WI38 (cell line): Measurements from ENCODE around the gene RAB11FIP4.

Source experiments
- H3K4me3 ChIP-seq: 2 replicates; pipeline ENCODE4 v1.5.1; 2011; ENCODE audit warnings: low read depth, mild to moderate bottlenecking, control low read depth, low read length
- TF ChIP-seq, protein P1 (sequence below): IDR thresholded peaks from 2 replicates; pipeline ENCODE4 v1.5.1; 2012; ENCODE audit warnings: low read depth, mild to moderate bottlenecking, control low read depth, low read length

RAB11FIP4 gene

DNA sequence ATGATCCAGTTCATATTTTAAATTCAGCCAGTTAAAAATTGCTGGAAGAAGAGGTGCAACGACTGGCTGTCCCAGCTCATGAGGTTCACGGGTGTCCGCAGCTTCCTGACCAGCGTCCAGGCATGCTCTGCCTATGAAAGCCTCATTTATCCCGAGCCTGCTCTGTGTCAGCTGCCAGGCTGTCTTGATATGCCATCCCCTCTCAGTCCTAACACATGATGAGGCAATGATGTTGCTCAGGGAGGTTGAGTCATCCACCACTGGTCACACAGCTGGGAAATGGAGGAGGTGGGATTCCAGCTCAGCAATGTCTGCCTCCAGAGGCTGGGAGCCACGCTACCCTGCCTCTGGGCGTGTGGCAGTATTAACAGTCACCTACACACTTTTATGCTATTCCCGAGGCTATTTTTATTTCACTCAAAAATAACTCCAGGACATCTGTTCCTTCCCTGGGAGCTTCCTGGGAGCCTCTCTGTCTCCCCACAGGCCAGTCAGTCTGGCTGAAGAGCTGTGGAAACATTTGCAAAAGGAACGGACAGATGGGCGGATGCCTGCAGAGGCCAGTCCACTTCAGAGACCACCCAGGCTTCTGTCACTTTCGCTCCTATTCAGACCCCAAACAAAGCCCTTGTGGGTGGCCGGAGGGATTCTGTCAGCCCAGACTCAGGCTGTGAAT, 22.5 kb downstream of the RAB11FIP4 start:
- TF ChIP-seq, protein P1, sequence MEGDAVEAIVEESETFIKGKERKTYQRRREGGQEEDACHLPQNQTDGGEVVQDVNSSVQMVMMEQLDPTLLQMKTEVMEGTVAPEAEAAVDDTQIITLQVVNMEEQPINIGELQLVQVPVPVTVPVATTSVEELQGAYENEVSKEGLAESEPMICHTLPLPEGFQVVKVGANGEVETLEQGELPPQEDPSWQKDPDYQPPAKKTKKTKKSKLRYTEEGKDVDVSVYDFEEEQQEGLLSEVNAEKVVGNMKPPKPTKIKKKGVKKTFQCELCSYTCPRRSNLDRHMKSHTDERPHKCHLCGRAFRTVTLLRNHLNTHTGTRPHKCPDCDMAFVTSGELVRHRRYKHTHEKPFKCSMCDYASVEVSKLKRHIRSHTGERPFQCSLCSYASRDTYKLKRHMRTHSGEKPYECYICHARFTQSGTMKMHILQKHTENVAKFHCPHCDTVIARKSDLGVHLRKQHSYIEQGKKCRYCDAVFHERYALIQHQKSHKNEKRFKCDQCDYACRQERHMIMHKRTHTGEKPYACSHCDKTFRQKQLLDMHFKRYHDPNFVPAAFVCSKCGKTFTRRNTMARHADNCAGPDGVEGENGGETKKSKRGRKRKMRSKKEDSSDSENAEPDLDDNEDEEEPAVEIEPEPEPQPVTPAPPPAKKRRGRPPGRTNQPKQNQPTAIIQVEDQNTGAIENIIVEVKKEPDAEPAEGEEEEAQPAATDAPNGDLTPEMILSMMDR, result no peak

DNA sequence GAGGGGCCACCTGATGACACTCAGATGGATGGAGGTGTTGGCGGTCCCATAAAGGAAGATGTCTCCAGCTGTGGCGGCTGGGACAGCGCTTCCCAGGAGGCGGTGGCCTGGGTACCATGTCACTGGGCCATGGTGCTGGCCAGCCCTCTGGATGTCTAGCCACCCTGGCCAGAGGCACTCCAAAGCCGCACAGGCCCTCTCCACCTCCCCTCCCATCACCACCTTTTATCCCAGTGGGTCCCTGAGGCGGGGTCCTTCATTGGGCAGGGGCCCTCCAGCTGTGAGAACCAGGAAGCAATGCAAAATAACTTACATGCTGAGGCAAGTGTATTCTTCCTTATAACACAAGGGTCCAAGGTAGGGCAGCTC, 23.1 kb downstream of the RAB11FIP4 start:
- TF ChIP-seq, protein P1, result no peak

More for the DNA sequence above, 22.5 kb downstream of the RAB11FIP4 start:
- no peak overlapping the region for H3K4me3 ChIP-seq

DNA sequence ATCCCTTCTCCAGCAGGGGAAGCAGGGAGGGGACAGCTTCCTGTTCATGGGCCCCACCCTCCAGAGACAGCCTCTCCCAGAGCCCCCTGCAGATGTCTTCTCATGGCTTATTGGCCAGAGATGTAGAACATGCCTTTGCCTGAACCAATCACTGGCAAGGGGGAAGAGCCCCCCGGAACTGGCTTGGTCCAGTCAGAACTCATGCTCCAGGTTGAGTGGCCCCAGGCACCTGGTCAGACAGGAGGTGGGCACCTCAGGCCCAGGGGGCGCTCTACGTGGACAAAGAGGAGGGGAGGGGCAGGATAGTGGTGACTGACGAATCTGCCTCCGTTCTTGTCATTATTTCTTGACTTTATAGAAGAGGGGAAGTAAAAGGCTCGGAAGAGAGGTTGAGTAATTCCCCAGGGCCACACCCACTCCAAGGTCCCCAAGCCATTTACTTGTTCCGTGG, 23.6 kb downstream of the RAB11FIP4 start:
- TF ChIP-seq, protein P1, result no peak
- no peak overlapping the region for H3K4me3 ChIP-seq

More for the DNA sequence above, 23.1 kb downstream of the RAB11FIP4 start:
- no peak overlapping the region for H3K4me3 ChIP-seq

DNA sequence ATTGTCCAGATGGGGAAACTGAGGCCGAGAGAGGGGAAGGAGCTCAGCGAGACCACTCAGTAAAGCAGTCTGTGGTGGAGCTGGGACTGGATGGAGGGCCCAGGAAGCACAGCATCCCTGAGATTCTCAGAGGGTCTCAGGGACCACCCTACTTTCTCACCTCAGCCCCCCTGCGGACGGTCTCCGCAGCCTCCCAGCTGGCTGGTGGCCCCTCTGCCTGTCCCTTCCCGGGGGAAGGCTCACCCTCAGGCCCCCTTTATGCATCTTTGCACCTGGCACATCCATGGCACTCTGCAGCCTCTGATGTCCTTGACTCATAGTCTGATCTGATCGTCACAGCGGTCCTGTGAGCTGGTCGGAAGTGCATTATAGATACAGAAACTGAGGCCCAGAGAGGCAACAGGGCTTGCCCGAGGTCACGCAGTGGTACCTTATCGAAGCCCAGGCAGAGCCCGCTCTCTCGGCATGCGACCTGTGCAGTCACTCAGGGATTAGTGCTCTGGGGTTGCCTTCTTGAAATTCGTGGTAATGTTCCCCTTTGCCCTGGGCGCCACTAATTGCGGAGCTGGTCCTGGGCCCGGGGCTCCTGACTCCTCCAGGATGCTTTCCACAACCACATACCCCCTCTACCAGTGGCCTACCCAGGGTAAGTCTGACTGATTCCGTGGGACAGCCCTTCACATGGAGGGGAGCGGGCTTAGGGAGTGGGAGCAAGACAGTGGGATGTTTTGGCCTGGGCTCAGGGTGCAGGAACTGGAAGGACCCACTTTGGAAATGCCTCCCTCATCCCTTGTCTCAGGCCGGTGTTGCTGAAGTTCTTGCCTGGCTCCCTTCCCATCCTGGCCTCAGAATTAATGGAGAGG, 24.4 kb downstream of the RAB11FIP4 start:
- H3K4me3 ChIP-seq, result no peak overlapping the region
- TF ChIP-seq, protein P1, result no peak

DNA sequence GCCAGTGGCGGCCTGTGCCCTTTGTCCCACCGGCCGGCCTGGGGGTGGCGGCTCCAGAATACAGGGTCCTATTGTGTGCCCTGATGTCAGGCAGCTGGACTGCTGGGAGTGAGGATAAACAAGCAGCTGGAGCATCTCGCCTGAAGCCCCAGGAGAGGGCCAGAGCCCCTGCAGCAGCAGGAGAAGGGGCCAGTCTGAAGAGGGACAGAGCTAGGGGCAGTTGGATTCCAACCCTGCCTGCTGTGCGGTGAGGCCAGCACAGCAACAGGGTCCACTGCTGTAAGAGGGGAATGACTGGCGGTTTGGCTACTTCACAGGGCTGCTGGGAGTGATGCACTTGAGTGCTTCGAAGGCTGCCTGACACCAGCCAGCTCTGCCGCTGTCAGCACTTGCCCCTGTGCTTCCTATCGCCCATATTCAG, 25.0 kb downstream of the RAB11FIP4 start:
- TF ChIP-seq, protein P1, result no peak
- no peak overlapping the region for H3K4me3 ChIP-seq

DNA sequence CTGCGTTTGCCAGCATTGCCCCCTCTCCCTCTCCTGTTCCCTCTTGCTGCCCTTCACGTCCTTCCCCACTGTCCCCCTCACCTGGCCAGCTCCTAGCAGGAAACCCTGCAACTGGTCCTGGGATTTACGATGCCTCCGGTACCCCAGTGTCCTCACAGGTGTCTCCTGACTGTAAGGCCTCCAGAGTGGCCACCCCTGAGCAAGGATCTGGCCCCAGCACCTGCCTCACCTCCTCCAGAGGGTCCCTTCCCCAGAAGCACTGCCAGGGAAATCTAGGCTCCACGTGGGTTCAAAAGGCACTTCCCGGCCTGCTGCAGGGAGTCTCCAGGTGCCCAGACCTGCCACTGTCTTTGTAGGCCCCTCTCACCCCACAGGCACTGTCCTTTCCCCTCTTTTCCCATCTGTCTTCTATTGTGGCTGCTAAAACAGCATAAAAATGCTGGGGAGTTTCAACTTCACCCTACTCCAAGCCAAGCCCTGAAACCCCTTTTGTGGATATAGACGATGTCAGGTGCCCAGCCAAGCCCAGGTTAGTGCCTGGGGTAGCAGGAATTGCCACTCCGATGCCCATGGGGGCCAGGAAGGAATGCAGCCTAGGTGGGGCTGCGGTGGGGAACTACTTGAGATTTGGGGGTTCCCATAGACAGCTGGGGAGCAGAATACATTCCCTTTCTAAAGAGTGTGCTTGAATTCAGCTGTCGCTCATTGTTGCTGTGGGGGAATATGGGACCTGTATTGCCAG, 25.7 kb downstream of the RAB11FIP4 start:
- TF ChIP-seq, protein P1, result no peak
- no peak overlapping the region for H3K4me3 ChIP-seq
